ENCODE data around the gene CCDC149.

CCDC149 gene

DNA sequence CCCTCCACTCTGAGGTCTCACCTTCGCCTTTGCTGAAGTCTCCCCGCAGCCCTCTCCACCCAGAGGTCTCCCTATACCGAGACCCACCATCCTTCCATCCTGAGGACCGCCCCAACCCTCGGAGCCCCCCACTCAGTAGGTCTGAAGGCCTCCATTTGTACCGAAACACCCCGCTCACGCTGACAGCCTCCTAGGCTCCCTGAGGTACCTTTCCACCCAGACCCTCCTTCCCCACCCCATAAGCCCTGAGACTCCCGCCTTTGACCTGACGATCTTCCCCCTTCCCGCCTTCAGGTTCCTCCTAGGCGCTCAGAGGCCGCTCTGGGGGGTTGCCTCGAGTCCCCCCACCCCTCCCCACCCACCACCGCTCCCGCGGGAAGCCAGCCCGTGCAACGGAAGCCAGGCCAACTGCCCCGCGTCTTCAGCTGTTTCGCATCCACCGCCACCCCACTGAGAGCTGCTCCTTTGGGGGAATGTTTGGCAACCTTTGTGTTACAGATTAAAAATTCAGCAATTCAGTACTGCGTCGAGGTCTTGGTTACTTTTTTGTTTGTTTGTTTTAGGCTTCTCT lies 112.4 kb downstream of the CCDC149 start:
- no peak overlapping the region for H3K4me3 ChIP-seq (ENCODE audit: low read depth, low read length)
- TF ChIP-seq, protein P1, sequence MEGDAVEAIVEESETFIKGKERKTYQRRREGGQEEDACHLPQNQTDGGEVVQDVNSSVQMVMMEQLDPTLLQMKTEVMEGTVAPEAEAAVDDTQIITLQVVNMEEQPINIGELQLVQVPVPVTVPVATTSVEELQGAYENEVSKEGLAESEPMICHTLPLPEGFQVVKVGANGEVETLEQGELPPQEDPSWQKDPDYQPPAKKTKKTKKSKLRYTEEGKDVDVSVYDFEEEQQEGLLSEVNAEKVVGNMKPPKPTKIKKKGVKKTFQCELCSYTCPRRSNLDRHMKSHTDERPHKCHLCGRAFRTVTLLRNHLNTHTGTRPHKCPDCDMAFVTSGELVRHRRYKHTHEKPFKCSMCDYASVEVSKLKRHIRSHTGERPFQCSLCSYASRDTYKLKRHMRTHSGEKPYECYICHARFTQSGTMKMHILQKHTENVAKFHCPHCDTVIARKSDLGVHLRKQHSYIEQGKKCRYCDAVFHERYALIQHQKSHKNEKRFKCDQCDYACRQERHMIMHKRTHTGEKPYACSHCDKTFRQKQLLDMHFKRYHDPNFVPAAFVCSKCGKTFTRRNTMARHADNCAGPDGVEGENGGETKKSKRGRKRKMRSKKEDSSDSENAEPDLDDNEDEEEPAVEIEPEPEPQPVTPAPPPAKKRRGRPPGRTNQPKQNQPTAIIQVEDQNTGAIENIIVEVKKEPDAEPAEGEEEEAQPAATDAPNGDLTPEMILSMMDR (IDR thresholded peaks at IDR 0.05; ENCODE audit: borderline replicate concordance, insufficient read depth, low read depth, low read length), result no peak

DNA sequence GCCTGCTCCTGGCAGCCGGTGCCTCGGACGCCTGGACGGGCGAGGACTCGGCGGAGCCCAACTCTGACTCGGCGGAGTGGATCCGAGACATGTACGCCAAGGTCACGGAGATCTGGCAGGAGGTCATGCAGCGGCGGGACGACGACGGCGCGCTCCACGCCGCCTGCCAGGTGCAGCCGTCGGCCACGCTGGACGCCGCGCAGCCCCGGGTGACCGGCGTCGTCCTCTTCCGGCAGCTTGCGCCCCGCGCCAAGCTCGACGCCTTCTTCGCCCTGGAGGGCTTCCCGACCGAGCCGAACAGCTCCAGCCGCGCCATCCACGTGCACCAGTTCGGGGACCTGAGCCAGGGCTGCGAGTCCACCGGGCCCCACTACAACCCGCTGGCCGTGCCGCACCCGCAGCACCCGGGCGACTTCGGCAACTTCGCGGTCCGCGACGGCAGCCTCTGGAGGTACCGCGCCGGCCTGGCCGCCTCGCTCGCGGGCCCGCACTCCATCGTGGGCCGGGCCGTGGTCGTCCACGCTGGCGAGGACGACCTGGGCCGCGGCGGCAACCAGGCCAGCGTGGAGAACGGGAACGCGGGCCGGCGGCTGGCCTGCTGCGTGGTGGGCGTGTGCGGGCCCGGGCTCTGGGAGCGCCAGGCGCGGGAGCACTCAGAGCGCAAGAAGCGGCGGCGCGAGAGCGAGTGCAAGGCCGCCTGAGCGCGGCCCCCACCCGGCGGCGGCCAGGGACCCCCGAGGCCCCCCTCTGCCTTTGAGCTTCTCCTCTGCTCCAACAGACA lies 113.1 kb downstream of the CCDC149 start:
- TF ChIP-seq, protein P1 (IDR thresholded peaks at IDR 0.05; ENCODE audit: borderline replicate concordance, insufficient read depth, low read depth, low read length), result no peak
- H3K4me3 ChIP-seq (ENCODE audit: low read depth, low read length), result no peak overlapping the region

DNA sequence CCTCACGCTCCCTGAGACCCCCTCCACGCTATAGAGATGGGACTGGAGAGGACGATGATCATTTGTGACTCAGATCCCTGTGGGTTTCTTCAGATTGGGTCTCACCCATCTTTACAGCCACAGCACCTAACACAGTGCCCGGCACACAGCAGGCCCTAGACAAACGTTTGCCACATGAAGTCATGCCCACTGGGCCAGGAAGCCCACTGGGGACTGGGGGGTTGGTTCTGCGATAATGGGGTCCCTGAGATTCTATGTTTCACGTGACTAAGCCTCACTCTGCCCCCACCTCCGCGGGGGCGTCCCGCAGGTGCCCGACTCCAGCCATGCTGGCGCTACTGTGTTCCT lies 113.7 kb downstream of the CCDC149 start:
- TF ChIP-seq, protein P1 (IDR thresholded peaks at IDR 0.05; ENCODE audit: borderline replicate concordance, insufficient read depth, low read depth, low read length), result no peak

DNA sequence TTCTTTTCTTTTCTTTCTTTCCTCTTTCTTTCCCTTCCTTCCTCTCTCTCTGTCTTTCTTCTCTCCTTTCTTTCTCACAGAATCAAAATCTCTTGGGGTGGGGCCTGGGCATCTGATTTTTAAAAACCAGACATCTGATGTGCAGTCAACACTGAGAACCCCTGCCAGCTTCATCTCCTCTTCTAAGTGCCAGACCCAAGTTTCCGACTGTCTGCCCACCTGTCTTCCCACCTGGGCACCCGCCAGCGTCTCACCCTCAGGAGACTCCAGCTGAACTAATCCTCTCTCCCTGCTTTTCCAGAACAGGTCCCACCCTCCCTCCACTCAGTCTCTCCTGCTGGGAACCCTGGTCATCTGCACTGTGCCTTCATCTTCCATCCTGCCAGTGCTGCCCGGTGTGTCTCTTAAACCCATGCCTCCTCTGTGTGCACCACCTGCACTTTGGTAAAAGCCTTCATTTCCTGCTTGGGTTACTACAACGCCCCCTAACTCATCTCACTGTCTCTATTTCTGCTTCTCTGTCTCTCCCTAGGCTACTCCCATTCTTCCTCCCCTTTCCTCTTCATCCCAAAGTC lies 114.7 kb downstream of the CCDC149 start:
- H3K4me3 ChIP-seq (ENCODE audit: low read depth, low read length), result no peak overlapping the region
- TF ChIP-seq, protein P1 (IDR thresholded peaks at IDR 0.05; ENCODE audit: borderline replicate concordance, insufficient read depth, low read depth, low read length), result no peak

More for the DNA sequence above, 113.7 kb downstream of the CCDC149 start:
- no peak overlapping the region for H3K4me3 ChIP-seq (ENCODE audit: low read depth, low read length)

DNA sequence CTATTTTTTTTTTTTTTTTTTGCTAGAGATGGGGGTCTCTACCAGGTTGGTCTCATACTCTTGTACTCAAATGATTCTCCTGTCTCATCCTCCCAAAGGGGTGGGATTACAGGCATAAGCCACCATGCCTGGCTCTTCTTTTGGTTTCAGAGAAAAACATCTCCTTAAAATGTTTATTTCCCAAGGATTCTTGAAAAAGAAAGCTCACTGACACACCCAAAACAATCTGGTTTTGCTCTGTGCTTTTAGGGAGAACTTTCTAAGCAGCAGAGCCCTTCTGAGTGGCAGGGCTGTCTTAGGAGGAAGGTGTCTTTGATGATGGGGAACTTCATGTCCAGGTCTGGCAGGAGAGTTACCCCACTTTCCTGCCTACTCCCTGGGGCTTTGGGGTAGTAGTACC lies 116.2 kb downstream of the CCDC149 start:
- no peak overlapping the region for H3K4me3 ChIP-seq (ENCODE audit: low read depth, low read length)
- TF ChIP-seq, protein P1 (IDR thresholded peaks at IDR 0.05; ENCODE audit: borderline replicate concordance, insufficient read depth, low read depth, low read length), result no peak

DNA sequence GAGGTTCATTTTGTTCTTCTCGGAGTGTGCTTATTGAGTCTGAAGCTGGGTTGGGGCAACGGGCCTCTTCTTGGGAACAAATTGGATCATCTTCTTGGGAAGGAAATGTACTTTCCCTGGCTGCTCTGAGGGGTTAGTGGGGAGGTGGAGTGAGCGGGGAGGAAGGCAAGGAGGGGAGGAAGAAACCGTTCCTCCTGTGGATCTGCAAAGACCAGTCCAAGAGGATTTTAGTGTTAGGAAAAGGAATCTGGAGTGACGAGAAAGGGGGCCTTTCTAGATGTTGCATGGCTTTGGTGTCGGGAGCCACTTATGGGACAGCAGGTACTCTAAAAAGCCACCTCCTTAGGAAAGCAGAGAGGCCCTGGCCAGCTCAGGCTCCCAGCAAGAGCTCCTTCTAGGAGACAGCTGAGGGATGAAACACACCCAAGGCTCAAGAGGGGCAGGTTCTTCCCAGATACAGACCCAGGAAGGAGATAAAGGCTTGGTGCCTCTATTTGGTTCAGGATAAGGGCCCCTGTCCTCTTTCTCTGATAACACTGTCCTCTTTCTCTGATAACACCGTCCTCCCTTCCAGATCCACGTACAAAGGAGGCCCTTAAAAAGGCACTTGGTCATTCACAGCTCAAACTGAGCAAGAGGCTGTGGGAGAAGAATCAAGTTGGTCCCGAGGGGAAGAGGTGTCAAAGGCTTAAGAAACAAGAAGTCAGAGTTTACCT lies 117.0 kb downstream of the CCDC149 start:
- TF ChIP-seq, protein P1 (IDR thresholded peaks at IDR 0.05; ENCODE audit: borderline replicate concordance, insufficient read depth, low read depth, low read length), result no peak
- no peak overlapping the region for H3K4me3 ChIP-seq (ENCODE audit: low read depth, low read length)
